Neural crest cell (in vitro differentiated cells): ENCODE results near the gene MCC. TPM values are rescaled to one million over a fixed set of nuclear protein-coding genes. Genes with fewer than 3 reads are reported as not detected.

Experiments used
- DNase-seq: peaks from one replicate; pipeline ENCODE4 v3.0.0; 2021; ENCODE audit warnings: low read depth, mixed read lengths, low spot score
- H3K27ac Mint-ChIP-seq: one replicate; pipeline ENCODE4 v1.8.0; 2021; ENCODE audit warnings: mild to moderate bottlenecking, mixed read lengths; ENCODE audit not compliant: unreplicated experiment
- H3K27me3 Mint-ChIP-seq: 2 replicates; pipeline ENCODE4 v1.8.0; 2021; ENCODE audit warnings: low read depth, mild to moderate bottlenecking, mixed read lengths
- H3K36me3 Mint-ChIP-seq: 2 replicates; pipeline ENCODE4 v1.8.0; 2021; ENCODE audit warnings: low read depth, mild to moderate bottlenecking, mixed read lengths
- H3K4me1 Mint-ChIP-seq: 2 replicates; pipeline ENCODE4 v1.8.0; 2021; ENCODE audit warnings: mixed read lengths
- H3K4me3 Mint-ChIP-seq: one replicate; pipeline ENCODE4 v1.8.0; 2021; ENCODE audit warnings: mild to moderate bottlenecking, mixed read lengths
- H3K9me3 Mint-ChIP-seq: 2 replicates; pipeline ENCODE4 v1.8.0; 2021; ENCODE audit warnings: mixed read lengths
- CTCF ChIP-seq: fragments of 200-600 bp; sonication (generic); conservative IDR thresholded peaks from 2 replicates; pipeline ENCODE4 v1.5.0; 2021; ENCODE audit warnings: antibody characterized with exemption, mild to moderate bottlenecking
- total RNA-seq: library from RNA; stranded (reverse); gene quantifications from 2 replicates; pipeline ENCODE4 v1.2.1, GENCODE V29; 2021

The MCC gene
- total RNA-seq, 1 donor from 2014 or later = 10.8 TPM

GRCh38 chr5:113232667-113233066, 255.6 kb downstream of the MCC start:
- no peak for TF ChIP-seq CTCF
- H3K4me3 Mint-ChIP-seq = no peak overlapping the region
- peaks cover 21% of the 10 kb centered on the region for H3K4me1 Mint-ChIP-seq
- no peak for DNase-seq
- H3K27me3 Mint-ChIP-seq = peaks cover 2% of the 10 kb centered on the region
- no peaks in the 10 kb centered on the region for H3K9me3 Mint-ChIP-seq
- H3K27ac Mint-ChIP-seq = no peak overlapping the region
- H3K36me3 Mint-ChIP-seq = no peaks in the 10 kb centered on the region

- no peak for TF ChIP-seq CTCF
- Mint-ChIP-seq H3K36me3 (no peaks in the 10 kb centered on the region), H3K9me3 (no peaks in the 10 kb centered on the region), H3K27ac (no peak overlapping the region), H3K27me3 (peaks cover 2% of the 10 kb centered on the region), H3K4me1 (peaks cover 20% of the 10 kb centered on the region), H3K4me3 (no peak overlapping the region)
- DNase-seq = no peak
Measured at GRCh38 chr5:113232221-113232620, 256.0 kb downstream of the MCC start.

- no peaks in the 10 kb centered on the region for H3K36me3 Mint-ChIP-seq
- H3K4me1 Mint-ChIP-seq = peaks cover 19% of the 10 kb centered on the region
Measured at GRCh38 chr5:113231653-113232000, 256.6 kb downstream of the MCC start.

GRCh38 chr5:113230711-113231652, 257.3 kb downstream of the MCC start:
- TF ChIP-seq CTCF = no peak
- Mint-ChIP-seq H3K4me3 (no peak overlapping the region), H3K27me3 (peaks cover 2% of the 10 kb centered on the region), H3K9me3 (no peaks in the 10 kb centered on the region), H3K27ac (no peak overlapping the region), H3K36me3 (no peaks in the 10 kb centered on the region), H3K4me1 (peaks cover 15% of the 10 kb centered on the region)
- no peak for DNase-seq

More at GRCh38 chr5:113231653-113232000, 256.6 kb downstream of the MCC start:
- Mint-ChIP-seq H3K4me3 (no peak overlapping the region), H3K27ac (no peak overlapping the region), H3K27me3 (peaks cover 2% of the 10 kb centered on the region), H3K9me3 (no peaks in the 10 kb centered on the region)
- no peak for DNase-seq
- no peak for TF ChIP-seq CTCF

- Mint-ChIP-seq H3K27ac (no peak overlapping the region), H3K4me3 (no peak overlapping the region), H3K4me1 (no peaks in the 10 kb centered on the region), H3K27me3 (peaks cover 5% of the 10 kb centered on the region), H3K36me3 (no peaks in the 10 kb centered on the region), H3K9me3 (no peaks in the 10 kb centered on the region)
- no peak for TF ChIP-seq CTCF
- no peak for DNase-seq
Measured at GRCh38 chr5:113227798-113228197, 260.5 kb downstream of the MCC start.
